ENCODE results near the gene CSTA.

GRCh38 chr3:122356402-122356801 is 31.4 kb downstream of the CSTA start:
- TF ChIP-seq YY1 (IDR thresholded peaks at IDR 0.05; ENCODE audit: low read depth) (peak; percentile 74), REST (IDR thresholded peaks at IDR 0.05; ENCODE audit: low read depth) (no peak), FOXM1 (IDR thresholded peaks at IDR 0.05; ENCODE audit: borderline replicate concordance, low read depth) (no peak), EP300 (IDR thresholded peaks at IDR 0.05; ENCODE audit: borderline replicate concordance) (no peak), NFIC (IDR thresholded peaks at IDR 0.05) (no peak)

Data from Ishikawa (cell line).